ENCODE measurements around the gene NANOS3. TPM values are rescaled to one million over a fixed set of nuclear protein-coding genes. Genes with fewer than 3 reads are reported as not detected.

The NANOS3 gene
- polyA plus RNA-seq (2013, experiment 1 of 2; ENCODE audit: insufficient read length), result 1.3 TPM
- polyA plus RNA-seq (2013, experiment 2 of 2; ENCODE audit: insufficient read length), result 1.7 TPM

GRCh38 chr19:13876834-13877233 lies at the start of gene NANOS3:
Gene NANOS3 (plus strand): TSS chr19:13877134. CDS start chr19:13877249, 115 bp downstream.
- DNase-seq, result no peak

DNA sequence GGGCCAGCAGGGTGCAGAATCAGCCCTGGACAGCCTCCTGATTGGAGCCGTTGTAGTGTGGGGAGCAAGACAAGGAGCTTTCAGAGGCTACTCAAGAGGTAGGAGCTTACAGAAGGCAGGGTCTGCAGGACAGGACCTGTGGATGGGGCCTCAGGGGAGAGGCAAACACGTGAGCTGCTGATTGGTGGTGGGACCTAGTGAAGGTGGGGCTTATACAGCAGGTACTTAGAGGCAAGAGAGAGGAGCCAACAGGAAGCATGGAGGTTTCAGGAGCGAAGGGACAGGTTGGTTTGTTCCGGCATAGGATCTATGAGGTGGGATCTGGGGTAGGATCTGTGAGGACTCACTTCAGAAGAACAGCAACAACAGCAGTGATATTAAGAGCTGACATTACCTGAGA lies 49.3 kb upstream of the NANOS3 start:
- DNase-seq, result no peak

GRCh38 chr19:13830114-13830740 lies 46.7 kb upstream of the NANOS3 start:
- no peak for DNase-seq

DNA sequence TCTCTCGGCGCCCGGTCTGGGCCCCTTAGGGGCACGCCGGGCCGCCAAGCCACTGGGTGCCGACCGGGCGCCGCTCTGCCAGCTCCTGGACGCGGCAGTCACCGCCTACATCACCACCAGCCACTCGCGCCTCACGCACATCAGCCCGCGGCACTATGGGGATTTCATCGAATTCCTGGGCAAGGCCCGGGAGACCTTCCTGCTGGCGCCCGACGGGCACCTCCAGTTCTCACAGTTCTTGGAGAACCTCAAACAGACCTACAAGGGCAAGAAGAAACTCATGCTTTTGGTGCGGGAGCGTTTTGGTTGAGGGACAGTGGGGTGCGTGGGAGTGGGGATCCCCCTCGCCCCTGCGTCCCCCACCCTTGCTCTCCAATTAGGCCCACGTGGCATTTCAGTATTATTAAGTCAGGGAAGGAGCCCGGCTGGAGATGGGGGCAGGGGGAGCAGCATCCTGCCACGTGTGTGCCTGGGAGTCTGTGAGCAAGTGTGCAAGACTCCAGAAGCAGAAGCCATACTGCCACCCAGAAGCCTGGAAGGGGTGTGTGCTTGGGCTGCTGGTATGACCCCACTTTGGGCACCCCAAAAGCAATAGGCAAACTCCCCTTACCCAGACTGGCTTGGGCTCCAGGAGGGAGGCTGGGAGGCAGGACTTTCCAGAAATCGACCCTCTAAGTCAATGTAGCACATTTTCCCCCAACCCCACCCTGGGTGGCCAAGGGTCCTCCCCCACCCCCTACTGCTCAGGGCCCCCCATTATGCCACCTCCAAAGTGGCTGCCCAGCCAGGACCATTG lies 46.0 kb upstream of the NANOS3 start:
- no peak for DNase-seq

DNA sequence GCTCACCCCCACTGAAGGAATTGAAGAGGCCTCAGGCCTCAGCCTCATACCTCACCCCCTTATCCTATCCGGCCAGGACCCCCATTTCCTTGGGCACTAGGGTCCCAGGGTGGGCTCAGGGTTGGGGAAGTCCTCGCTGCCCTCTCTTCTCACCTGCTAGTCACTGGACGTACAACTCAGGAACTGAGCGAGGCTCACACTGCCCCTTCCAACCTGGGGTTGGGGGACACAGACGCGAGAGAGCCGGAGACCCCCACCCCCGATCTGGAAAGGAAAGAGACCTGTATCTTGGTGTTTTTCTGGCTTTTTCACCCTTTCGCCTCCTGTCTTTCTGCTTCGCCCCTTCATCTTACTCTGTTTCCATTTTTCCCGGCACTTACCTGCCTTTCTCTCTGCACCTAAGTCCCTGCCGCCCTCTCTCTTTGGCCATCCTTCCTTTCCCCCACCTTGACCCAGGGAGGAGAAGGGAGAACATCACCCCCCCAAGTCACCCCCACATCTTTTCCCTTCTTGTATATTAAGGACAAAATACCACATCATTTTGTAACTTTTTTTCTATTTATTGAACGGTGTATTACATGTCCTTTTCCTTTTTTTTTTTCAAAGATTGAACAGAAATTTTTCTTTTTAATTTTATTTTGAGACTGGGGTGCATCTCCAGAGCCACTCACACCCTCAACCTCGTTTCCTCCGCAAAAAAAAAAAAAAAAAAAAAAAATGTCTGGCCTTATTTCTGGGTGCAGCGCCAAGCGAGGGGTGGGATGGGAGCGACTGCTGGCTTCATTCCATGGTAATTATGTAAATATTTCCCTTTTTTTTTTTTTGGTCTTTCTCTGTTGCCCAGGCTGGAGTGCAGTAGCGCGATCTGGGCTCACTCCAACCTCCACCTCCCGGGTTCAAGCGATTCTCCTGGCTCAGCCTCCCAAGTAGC lies 45.1 kb upstream of the NANOS3 start:
- no peak for DNase-seq

- peak; percentile 91 for DNase-seq
Measured at GRCh38 chr19:13833330-13834243, 43.3 kb upstream of the NANOS3 start.

- no peak for DNase-seq
Measured at GRCh38 chr19:13834244-13835069, 42.5 kb upstream of the NANOS3 start.

DNA sequence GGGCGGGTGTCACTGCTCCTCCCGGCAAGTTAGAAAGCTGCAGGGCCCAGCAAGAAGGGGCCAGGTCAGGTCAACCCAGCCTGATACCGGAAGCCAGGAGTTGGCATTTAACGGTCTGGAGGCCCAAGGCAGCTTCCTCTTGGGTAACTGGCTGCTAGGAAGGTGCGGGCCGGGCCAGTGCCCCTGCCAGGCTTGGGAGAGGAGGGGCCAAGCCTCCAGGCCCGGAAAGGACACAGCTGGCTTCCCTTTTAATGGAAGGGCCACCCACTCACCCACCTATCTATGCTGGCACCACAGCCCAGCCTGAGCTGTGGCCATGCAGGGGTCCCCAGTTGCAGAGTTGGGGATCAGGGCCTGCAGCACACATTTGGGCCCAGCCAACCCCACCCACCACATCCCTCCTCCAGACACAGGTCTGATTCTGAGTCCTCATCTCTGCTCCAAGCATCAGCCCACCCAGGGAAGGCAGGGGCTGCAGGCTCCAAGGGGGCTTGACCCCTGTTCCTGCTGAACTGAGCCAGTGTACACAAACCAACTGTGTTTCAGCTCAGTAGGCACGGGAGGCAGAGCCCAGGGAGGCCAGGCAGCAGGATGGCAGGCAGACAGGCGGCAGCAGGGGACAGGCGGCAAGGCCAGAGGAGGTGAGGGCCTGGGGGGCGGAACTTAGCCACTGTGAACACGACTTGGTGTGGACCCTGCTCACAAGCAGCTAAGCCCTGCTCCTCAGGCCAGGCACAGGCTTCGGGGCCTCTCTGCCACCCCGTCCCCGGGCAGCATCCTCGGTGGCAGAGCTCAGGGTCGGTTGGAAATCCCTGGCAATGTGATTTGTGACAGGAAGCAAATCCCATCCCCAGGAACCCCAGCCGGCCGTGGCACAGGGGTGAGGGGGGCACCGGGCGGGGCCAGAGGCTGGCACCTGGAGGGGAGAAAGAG lies 40.9 kb upstream of the NANOS3 start:
- no peak for DNase-seq

DNA sequence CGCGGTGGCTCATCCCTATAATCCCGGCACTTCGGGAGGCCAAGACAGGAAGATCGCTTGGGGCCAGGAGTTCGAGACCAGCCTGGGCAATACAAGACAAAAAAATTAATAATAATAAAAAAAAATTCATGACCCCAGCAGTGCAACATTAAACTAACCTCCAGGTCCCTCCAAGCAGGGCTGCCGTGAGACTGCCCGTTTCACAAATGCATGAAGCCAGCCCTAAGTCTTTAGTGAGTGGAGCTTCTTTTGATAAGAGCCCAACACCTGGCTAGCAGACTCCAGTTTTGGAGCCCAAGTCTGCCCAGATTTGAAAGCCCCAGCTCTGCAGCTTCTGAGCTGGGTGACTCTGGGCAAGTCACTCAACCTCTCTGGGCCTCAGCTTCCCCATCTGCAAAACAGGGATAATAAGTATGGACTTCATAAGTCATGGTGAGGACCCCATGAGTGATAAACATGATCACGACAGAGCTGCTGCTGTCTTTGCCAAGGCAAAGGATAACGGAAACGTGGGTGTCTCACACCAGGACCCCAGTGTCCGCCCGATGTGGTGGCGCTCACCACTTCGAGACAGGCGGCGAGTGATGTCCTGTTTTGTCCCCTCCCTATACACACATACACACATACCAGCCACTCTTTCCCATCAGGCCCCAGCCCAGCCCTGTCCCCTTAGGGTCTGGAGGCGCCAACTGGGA lies 38.4 kb upstream of the NANOS3 start:
- DNase-seq, result no peak

GRCh38 chr19:13839130-13839937 lies 37.6 kb upstream of the NANOS3 start:
- peak; percentile 86 for DNase-seq

- no peak for DNase-seq
Measured at GRCh38 chr19:13839938-13840304, 37.0 kb upstream of the NANOS3 start.

DNA sequence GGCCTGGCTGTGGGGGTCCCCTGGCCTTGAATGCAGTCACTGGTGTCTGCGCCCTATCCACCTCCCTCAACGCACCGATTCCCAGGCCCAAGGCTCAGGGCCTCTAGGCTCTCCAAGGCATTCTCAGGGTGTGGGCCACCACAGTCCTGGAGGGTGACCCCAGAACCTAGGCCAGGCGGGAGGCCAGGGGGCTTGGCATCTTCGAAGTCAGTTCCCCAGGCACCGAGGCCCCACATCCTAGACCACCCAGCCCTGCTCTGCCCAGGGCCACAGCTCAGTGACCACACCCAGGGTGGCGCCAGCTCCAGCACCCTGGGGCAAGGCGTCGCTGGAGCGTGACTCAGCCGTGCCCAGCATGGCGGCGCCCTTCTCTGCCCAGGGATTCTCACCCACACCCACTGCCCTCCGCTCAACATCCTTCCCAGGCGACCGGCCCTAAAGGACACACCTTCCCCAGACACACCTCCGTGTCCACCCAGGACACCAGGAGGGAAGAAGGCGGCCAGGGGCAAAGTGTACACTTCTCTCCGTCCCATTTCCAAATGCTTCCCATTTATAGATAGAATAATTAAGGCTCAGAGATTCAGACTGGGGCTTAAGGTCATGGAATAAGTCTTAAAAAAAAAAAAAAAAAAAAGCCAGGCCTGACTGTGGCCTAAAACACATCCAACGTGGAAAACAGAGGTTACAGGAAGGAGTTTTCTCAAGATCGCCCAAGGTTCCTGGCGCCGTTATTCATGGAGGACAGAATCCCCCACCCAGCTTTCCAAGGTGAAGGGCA lies 36.4 kb upstream of the NANOS3 start:
- no peak for DNase-seq

DNA sequence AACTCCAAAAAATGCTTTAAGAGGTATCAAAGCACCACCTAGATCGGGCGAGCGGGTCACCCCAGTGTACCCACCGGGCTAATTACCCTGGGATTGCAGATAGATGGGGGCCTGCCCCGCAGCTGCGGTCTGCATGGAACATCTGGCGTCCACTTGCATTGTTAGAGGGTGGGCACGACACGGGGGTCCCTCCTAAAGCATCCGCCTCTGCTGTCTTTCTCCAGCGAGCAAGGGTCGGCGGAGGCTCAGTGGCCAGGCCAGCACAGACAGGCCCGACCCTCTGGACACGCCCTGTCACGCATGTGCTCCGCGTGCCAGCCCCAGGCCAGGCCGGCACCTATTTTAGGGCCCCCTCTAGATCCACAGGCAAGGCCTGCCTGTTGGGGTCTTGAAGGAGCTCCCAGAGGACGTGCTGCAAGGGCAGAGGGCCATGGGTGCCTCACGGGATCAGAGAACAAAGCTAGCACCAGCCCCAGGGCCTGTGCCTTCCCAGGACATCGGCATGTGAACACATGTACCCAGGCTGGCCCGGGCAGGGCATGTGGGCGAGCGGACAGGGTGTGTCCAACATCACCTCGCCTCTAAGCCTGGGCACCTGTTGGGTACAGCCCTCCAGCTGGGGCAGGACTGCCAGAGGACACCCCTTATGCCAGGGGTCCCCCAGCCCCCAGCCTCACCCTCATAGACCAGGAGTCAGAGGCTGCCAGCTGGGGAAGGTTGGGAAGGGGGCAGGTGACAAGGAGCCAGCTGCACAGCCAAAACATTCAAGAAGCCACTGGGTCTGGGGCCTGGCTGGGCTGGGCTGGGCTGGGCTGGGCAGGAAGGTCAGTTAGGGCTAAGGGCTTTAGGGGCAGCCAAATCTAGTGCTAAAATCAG lies 35.6 kb upstream of the NANOS3 start:
- DNase-seq, result no peak

DNA sequence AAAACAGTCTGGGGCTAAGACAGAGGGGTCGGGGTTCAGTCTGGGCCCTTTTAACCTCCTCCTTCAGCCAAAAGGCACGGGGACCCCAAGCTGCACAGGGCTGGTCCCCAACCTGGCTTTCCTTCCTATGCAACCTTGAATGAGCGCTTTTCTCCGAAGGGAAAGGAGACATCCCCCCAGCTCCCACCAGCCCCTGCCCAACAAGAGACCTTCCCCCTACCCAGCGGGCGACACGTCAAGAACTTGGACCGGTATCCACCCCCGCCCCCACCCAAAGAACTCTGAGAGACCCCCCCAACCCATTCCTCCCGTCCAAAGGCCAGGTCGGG lies 35.0 kb upstream of the NANOS3 start:
- no peak for DNase-seq

DNA sequence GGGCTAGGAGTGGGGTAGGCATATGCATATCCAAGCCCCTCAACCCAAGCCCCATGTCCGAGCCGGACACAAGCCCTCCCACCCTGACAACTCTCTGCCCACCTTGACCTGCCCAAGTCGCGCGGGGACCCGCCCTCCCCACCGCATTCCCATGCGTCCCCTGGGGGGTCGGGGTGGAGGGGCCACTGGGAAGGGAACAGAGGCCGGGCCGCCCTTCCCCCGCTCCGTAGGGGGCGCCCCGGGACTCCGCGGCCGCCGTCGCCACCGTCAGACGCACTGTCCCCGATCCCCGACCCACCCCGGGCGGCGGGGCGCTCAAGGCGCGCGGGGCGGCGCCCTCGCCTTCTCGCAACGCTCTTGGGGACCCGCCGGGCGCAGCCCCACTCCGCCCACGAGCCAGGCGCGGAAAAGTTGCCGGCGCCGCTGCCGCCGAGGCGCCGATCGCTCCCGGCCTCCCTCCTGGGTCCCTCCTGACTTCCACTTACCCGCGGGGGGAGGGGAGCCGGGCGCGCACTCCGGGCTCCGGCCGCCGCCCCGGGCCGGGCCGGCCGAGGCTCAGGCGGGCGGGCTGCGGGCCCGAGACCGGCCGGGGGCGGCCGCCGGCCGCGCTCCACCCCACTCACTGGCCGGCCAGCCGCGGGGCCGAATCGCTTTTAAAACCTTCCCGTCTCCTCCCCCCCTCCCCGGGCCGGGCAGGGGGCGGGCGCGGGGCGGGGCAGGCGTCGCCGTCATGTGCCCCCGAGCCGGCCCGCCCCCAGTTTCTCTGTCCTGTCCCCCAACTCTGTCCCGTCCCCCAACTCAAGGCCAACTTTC lies 34.4 kb upstream of the NANOS3 start:
- DNase-seq, result peak; percentile 83
